IMR-90 (cell line): ENCODE data around the gene TBCA. TPM values are rescaled to one million over a fixed set of nuclear protein-coding genes. Genes with fewer than 3 reads are reported as not detected.

Experiments
- ATAC-seq: fragments of 200-7000 bp; cut with Tn5 transposase; 2 replicates; pipeline ENCODE4 v1.9.1; 2020; ENCODE audit warnings: low read depth, mild to moderate bottlenecking, moderate library complexity
- BruUV-seq: library from RNA; stranded (reverse); fragments of 400-500 nt; replicated peaks from 2 replicates; lab custom pipeline; 2021; lab: Mats Ljungman, UMichigan
- CTCF ChIA-PET: fragments of 300-600 bp; formaldehyde crosslinking; extraction: SDS; loops from one replicate; lab custom pipeline; 2021; ENCODE audit warnings: antibody characterized with exemption; lab: Yijun Ruan, JAX
- POLR2A ChIA-PET: fragments of 300-600 bp; sonication (Branson Sonifier 250); formaldehyde crosslinking; loops from one replicate; lab custom pipeline; 2022; ENCODE audit warnings: antibody characterized with exemption; ENCODE audit not compliant: unreplicated experiment; lab: Charles Lee
- DNase-seq: peaks from one replicate; pipeline ENCODE4 v3.0.0; 2013
- H2AFZ ChIP-seq: replicated peaks from 2 replicates; pipeline ENCODE3; 2013; ENCODE audit warnings: low read length, mild to moderate bottlenecking; ENCODE audit not compliant: poor library complexity
- H2AK5ac ChIP-seq: 2 replicates; pipeline ENCODE4 v1.6.1; 2013; ENCODE audit warnings: low read depth, low read length, inconsistent platforms
- H2AK9ac ChIP-seq: replicated peaks from 2 replicates; pipeline ENCODE3; 2013; ENCODE audit warnings: mild to moderate bottlenecking, low read depth, low read length, moderate library complexity; ENCODE audit not compliant: poor library complexity
- H2BK120ac ChIP-seq: 2 replicates; pipeline ENCODE4 v1.6.1; 2013; ENCODE audit warnings: low read depth, low read length, inconsistent platforms
- H2BK15ac ChIP-seq: 3 replicates; pipeline ENCODE4 v1.6.1; 2013; ENCODE audit warnings: low read depth, low read length, inconsistent platforms
- H2BK20ac ChIP-seq: 2 replicates; pipeline ENCODE4 v1.6.1; 2013; ENCODE audit warnings: low read depth, mild to moderate bottlenecking, inconsistent platforms, low read length, moderate library complexity
- H2BK5ac ChIP-seq: 2 replicates; pipeline ENCODE4 v1.6.1; 2013; ENCODE audit warnings: mild to moderate bottlenecking, low read depth, low read length, inconsistent platforms; ENCODE audit not compliant: poor library complexity, severe bottlenecking
- H3K14ac ChIP-seq: replicated peaks from 2 replicates; pipeline ENCODE4 v1.6.1; 2013; ENCODE audit warnings: low read depth, low read length, inconsistent platforms
- H3K18ac ChIP-seq: 2 replicates; pipeline ENCODE4 v1.6.1; 2013; ENCODE audit warnings: low read depth, low read length, control low read depth
- H3K23ac ChIP-seq: 2 replicates; pipeline ENCODE4 v1.6.1; 2013; ENCODE audit warnings: low read depth, low read length, inconsistent platforms
- H3K27ac ChIP-seq: 2 replicates; pipeline ENCODE4 v1.5.1; 2013; ENCODE audit warnings: mild to moderate bottlenecking, control low read depth, low read length; ENCODE audit not compliant: insufficient read depth
- H3K27me3 ChIP-seq: 2 replicates; pipeline ENCODE4 v1.6.1; 2013; ENCODE audit warnings: low read length; ENCODE audit not compliant: control insufficient read depth, insufficient read depth
- H3K36me3 ChIP-seq: 2 replicates; pipeline ENCODE4 v1.6.1; 2013; ENCODE audit warnings: low read length, mixed read lengths; ENCODE audit not compliant: control insufficient read depth, insufficient read depth
- H3K4ac ChIP-seq: 2 replicates; pipeline ENCODE4 v1.6.1; 2013; ENCODE audit warnings: low read depth, low read length, inconsistent platforms
- H3K4me1 ChIP-seq: 2 replicates; pipeline ENCODE4 v1.6.1; 2013; ENCODE audit warnings: low read length, mixed read lengths; ENCODE audit not compliant: control insufficient read depth, insufficient read depth
- H3K4me2 ChIP-seq: 2 replicates; pipeline ENCODE4 v1.6.1; 2013; ENCODE audit warnings: low read depth, mild to moderate bottlenecking, control low read depth, low read length, moderate library complexity
- H3K4me3 ChIP-seq: 2 replicates; pipeline ENCODE4 v1.5.1; 2013; ENCODE audit warnings: low read depth, mild to moderate bottlenecking, control low read depth, low read length, moderate library complexity; ENCODE audit not compliant: insufficient read depth
- H3K56ac ChIP-seq: 2 replicates; pipeline ENCODE4 v1.6.1; 2013; ENCODE audit warnings: low read length, inconsistent platforms; ENCODE audit not compliant: insufficient read depth; ENCODE audit errors: extremely low read depth
- H3K79me1 ChIP-seq, 2 experiments: 2 replicates each; pipeline ENCODE4 v1.6.1; 2013; ENCODE audit warnings: low read length in 2 of 2, inconsistent platforms in 1 of 2, low read depth in 1 of 2
- H3K9ac ChIP-seq: 2 replicates; pipeline ENCODE4 v1.6.1; 2013; ENCODE audit warnings: low read depth, low read length, control low read depth
- H3K9me1 ChIP-seq: 2 replicates; pipeline ENCODE4 v1.6.1; 2013; ENCODE audit warnings: low read length, inconsistent platforms; ENCODE audit not compliant: insufficient read depth
- H3K9me3 ChIP-seq: 2 replicates; pipeline ENCODE4 v1.6.1; 2013; ENCODE audit warnings: low read length; ENCODE audit not compliant: control insufficient read depth, insufficient read depth
- H4K20me1 ChIP-seq: 2 replicates; pipeline ENCODE4 v1.6.1; 2013; ENCODE audit warnings: low read length, inconsistent platforms; ENCODE audit not compliant: insufficient read depth
- H4K5ac ChIP-seq: 2 replicates; pipeline ENCODE4 v1.6.1; 2013; ENCODE audit warnings: mild to moderate bottlenecking, low read depth, low read length, control low read depth
- H4K8ac ChIP-seq, 2 experiments: 2 replicates each; pipeline ENCODE4 v1.6.1; 2013; ENCODE audit warnings: low read depth in 2 of 2, low read length in 2 of 2, control low read depth in 1 of 2, inconsistent platforms in 1 of 2
- H4K91ac ChIP-seq: 2 replicates; pipeline ENCODE4 v1.6.1; 2013; ENCODE audit warnings: low read depth, low read length, inconsistent platforms; ENCODE audit not compliant: insufficient read depth
- BHLHE40 ChIP-seq: fragments of 150-350 bp; IDR thresholded peaks from 2 replicates; pipeline ENCODE4 v1.6.1; 2016; ENCODE audit warnings: mild to moderate bottlenecking, low read depth, low read length
- CEBPB ChIP-seq: IDR thresholded peaks from 2 replicates; pipeline ENCODE4 v1.6.1; 2012; ENCODE audit warnings: low read depth, low read length, improper control_type of control experiment
- CHD1 ChIP-seq: IDR thresholded peaks from 2 replicates; pipeline ENCODE4 v1.6.1; 2012; ENCODE audit warnings: low read depth, low read length, improper control_type of control experiment
- CTCF ChIP-seq: conservative IDR thresholded peaks from 2 replicates; pipeline ENCODE4 v1.5.1; 2012; ENCODE audit warnings: mild to moderate bottlenecking, low read depth, low read length, improper control_type of control experiment
- FOS ChIP-seq: fragments of 150-350 bp; IDR thresholded peaks from 2 replicates; pipeline ENCODE4 v1.6.1; 2016; ENCODE audit warnings: low read depth, low read length
- MAFK ChIP-seq: IDR thresholded peaks from 2 replicates; pipeline ENCODE4 v1.6.1; 2012; ENCODE audit warnings: low read depth, low read length, improper control_type of control experiment
- MAZ ChIP-seq: IDR thresholded peaks from 2 replicates; pipeline ENCODE4 v1.6.1; 2012; ENCODE audit warnings: low read depth, mild to moderate bottlenecking, low read length, improper control_type of control experiment, moderate library complexity, borderline replicate concordance
- MXI1 ChIP-seq: IDR thresholded peaks from 2 replicates; pipeline ENCODE4 v1.6.1; 2012; ENCODE audit warnings: low read depth, mild to moderate bottlenecking, low read length, moderate library complexity, borderline replicate concordance
- NFE2L2 ChIP-seq: fragments of 150-350 bp; IDR thresholded peaks from 2 replicates; pipeline ENCODE4 v1.6.1; 2016; ENCODE audit warnings: low read depth, mild to moderate bottlenecking, low read length
- POLR2A ChIP-seq: IDR thresholded peaks from 2 replicates; pipeline ENCODE4 v1.6.1; 2012; ENCODE audit warnings: mild to moderate bottlenecking, low read depth, low read length
- RAD21 ChIP-seq: IDR thresholded peaks from 2 replicates; pipeline ENCODE4 v1.6.1; 2012; ENCODE audit warnings: low read length, improper control_type of control experiment
- RCOR1 ChIP-seq: IDR thresholded peaks from 2 replicates; pipeline ENCODE4 v1.6.1; 2012; ENCODE audit warnings: mild to moderate bottlenecking, low read length, improper control_type of control experiment; ENCODE audit not compliant: insufficient replicate concordance
- RFX5 ChIP-seq: IDR thresholded peaks from 2 replicates; pipeline ENCODE4 v1.8.0; 2012; ENCODE audit warnings: low read depth, mild to moderate bottlenecking, low read length, moderate library complexity
- SMC3 ChIP-seq: fragments of 150-350 bp; IDR thresholded peaks from 2 replicates; pipeline ENCODE4 v1.6.1; 2016; ENCODE audit warnings: low read depth, mild to moderate bottlenecking, antibody characterized with exemption, low read length, moderate library complexity
- USF2 ChIP-seq: fragments of 150-350 bp; IDR thresholded peaks from 2 replicates; pipeline ENCODE4 v1.6.1; 2017; ENCODE audit warnings: mild to moderate bottlenecking, antibody characterized with exemption, low read length, low read depth
- WGBS, 2 experiments: methylation state at CpG; one replicate each; pipeline versions ENCODE4 v1.1.5 to v1.1.7; 2013; ENCODE audit warnings: missing lambda C conversion rate in 2 of 2; ENCODE audit not compliant: insufficient read length in 1 of 2; ENCODE audit errors: extremely low coverage in 2 of 2; 5-methylcytosine and 5-hydroxymethylcytosine counted together
- dilution Hi-C: fragments of 300-500 bp; cut with HindIII; formaldehyde crosslinking; loops from one replicate; pipeline ENCODE4 v1.14.3; 2018; ENCODE audit warnings: low sequenced_read_pairs; ENCODE audit not compliant: unreplicated experiment
- in situ Hi-C: fragments of 300-500 bp; cut with MboI; formaldehyde crosslinking; loops from 3 replicates; pipeline ENCODE4 v1.14.3; 2019; ENCODE audit warnings: low sequenced_read_pairs, inconsistent platforms, mixed read lengths
- intact Hi-C: fragments of 100-400 bp; cut with micrococcal nuclease; formaldehyde crosslinking; loops from 2 replicates; pipeline ENCODE4 v1.10.0; 2022
- polyA plus RNA-seq, 3 experiments: library from polyadenylated mRNA; depleted of rRNA; stranded (reverse); fragments of >200 nt; gene quantifications; 2 replicates each; pipeline ENCODE4 v1.2.3, GENCODE V29; 2012; ENCODE audit warnings: low replicate concordance in 1 of 3
- total RNA-seq: library from RNA; depleted of rRNA; stranded (reverse); fragments of >200 nt; gene quantifications from 2 replicates; pipeline ENCODE4 v1.2.3, GENCODE V29; 2012
- TF ChIP-seq, protein P1 (sequence below): fragments of 150-350 bp; IDR thresholded peaks from 2 replicates; pipeline ENCODE4 v1.6.1; 2016; ENCODE audit warnings: low read depth, mild to moderate bottlenecking, low read length, moderate library complexity, borderline replicate concordance

The TBCA gene
- total and polyA plus RNA-seq, 2 of the 4 experiments (the other 2 are of a cell fraction), result 6.1 to 137 TPM

DNA sequence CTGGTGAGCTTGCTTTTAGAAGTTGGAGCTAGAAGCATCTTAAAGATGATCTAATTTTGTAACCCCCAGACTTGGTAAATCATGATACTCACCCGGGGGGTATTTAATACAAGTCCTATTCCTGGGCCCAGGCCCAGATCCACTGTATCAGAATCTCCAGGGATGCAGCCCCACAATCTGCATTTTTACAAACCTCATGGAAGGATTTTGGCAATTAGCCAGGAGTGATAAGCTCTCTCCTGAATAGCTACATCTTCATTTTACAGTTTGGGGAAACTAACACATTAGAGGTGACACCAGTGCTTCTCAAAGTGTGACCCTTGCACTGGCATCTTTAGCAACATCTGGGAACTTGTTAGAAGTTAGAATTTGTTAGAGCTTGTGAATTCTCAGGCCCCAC lies 106.5 kb downstream of the TBCA start:
- Histone ChIP-seq H3K18ac (no peak overlapping the region), H3K27me3 (peaks cover 44% of the 10 kb centered on the region), H3K14ac (no peak overlapping the region), H4K20me1 (no peaks in the 10 kb centered on the region), H2BK15ac (no peak overlapping the region), H3K4me3 (no peak overlapping the region), H3K56ac (no peak overlapping the region), H3K79me1 (no peaks in the 10 kb centered on the region), H3K9me1 (no peaks in the 10 kb centered on the region), H3K4me2 (no peak overlapping the region), H2AK9ac (no peak overlapping the region), H3K4ac (no peak overlapping the region), H2BK20ac (no peak overlapping the region), H3K23ac (no peak overlapping the region), H3K36me3 (no peaks in the 10 kb centered on the region), H4K8ac (no peak overlapping the region), H3K9ac (no peak overlapping the region), H3K4me1 (no peaks in the 10 kb centered on the region), H2AFZ (no peak overlapping the region), H3K9me3 (no peaks in the 10 kb centered on the region), H2AK5ac (no peak overlapping the region), H3K27ac (no peak overlapping the region), H2BK5ac (no peak overlapping the region), H4K5ac (no peak overlapping the region), H2BK120ac (no peak overlapping the region), H4K91ac (no peak overlapping the region)
- POLR2A ChIA-PET, result no interaction called here
- DNase-seq (no peak), ATAC-seq (no peak)
- in situ Hi-C loops (no loop called here), dilution Hi-C loops (no loop called here), intact Hi-C loops (no loop called here)
- no CpG with 5 or more reads among the region's 1 CpG for WGBS, 2 experiments
- CTCF ChIA-PET, result no interaction called here
- no TSS peak for BruUV-seq
- TF ChIP-seq CEBPB, result no peak
- TF ChIP-seq, protein P1, sequence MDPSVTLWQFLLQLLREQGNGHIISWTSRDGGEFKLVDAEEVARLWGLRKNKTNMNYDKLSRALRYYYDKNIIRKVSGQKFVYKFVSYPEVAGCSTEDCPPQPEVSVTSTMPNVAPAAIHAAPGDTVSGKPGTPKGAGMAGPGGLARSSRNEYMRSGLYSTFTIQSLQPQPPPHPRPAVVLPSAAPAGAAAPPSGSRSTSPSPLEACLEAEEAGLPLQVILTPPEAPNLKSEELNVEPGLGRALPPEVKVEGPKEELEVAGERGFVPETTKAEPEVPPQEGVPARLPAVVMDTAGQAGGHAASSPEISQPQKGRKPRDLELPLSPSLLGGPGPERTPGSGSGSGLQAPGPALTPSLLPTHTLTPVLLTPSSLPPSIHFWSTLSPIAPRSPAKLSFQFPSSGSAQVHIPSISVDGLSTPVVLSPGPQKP, result no peak
- TF ChIP-seq RFX5, result no peak
- TF ChIP-seq CHD1, result no peak
- TF ChIP-seq CTCF, result no peak
- no peak for TF ChIP-seq BHLHE40
- TF ChIP-seq RAD21, result no peak
- TF ChIP-seq FOS, result no peak
- TF ChIP-seq MXI1, result no peak
- TF ChIP-seq RCOR1, result no peak
- no peak for TF ChIP-seq MAFK
- no peak for TF ChIP-seq USF2
- TF ChIP-seq POLR2A, result no peak
- no peak for TF ChIP-seq SMC3
- no peak for TF ChIP-seq MAZ
- TF ChIP-seq NFE2L2, result no peak
